Mesendoderm (in vitro differentiated cells): ENCODE measurements around the gene SRPK2.
A peak's percentile ranks its signal among the peaks of the same experiment; 100 is the strongest.

Experiments used
- DNase-seq: peaks from one replicate; pipeline ENCODE4 v3.0.0; 2013
- H2AK5ac ChIP-seq: 2 replicates; pipeline ENCODE4 v1.6.1; 2013; ENCODE audit warnings: low read length, inconsistent platforms
- H2BK120ac ChIP-seq: 2 replicates; pipeline ENCODE4 v1.6.1; 2013; ENCODE audit warnings: low read depth, mild to moderate bottlenecking, low read length, moderate library complexity, mixed read lengths
- H2BK15ac ChIP-seq: replicated peaks from 2 replicates; pipeline ENCODE4 v1.6.1; 2013; ENCODE audit warnings: low read depth, mild to moderate bottlenecking, moderate library complexity
- H2BK5ac ChIP-seq: 2 replicates; pipeline ENCODE4 v1.6.1; 2013; ENCODE audit warnings: low read length, inconsistent platforms
- H3K18ac ChIP-seq: 2 replicates; pipeline ENCODE4 v1.6.1; 2013; ENCODE audit warnings: mild to moderate bottlenecking, low read length, mixed read lengths
- H3K23ac ChIP-seq: one replicate; pipeline ENCODE4 v1.6.1; 2013; ENCODE audit warnings: low read length
- H3K27ac ChIP-seq: 2 replicates; pipeline ENCODE4 v1.5.1; 2013; ENCODE audit warnings: low read depth, mild to moderate bottlenecking, inconsistent platforms, low read length, moderate library complexity
- H3K27me3 ChIP-seq: 2 replicates; pipeline ENCODE4 v1.6.1; 2013; ENCODE audit warnings: low read length, control low read depth, mild to moderate bottlenecking, inconsistent platforms; ENCODE audit not compliant: insufficient read depth, poor library complexity
- H3K36me3 ChIP-seq: 2 replicates; pipeline ENCODE4 v1.6.1; 2013; ENCODE audit warnings: low read length, inconsistent platforms; ENCODE audit not compliant: control insufficient read depth, insufficient read depth
- H3K4ac ChIP-seq: one replicate; pipeline ENCODE4 v1.6.1; 2013; ENCODE audit warnings: low read depth, mild to moderate bottlenecking, low read length, moderate library complexity
- H3K4me1 ChIP-seq: 2 replicates; pipeline ENCODE4 v1.6.1; 2013; ENCODE audit warnings: low read depth, low read length, inconsistent platforms; ENCODE audit not compliant: control insufficient read depth
- H3K4me2 ChIP-seq: 2 replicates; pipeline ENCODE4 v1.6.1; 2013; ENCODE audit warnings: low read length
- H3K4me3 ChIP-seq: 2 replicates; pipeline ENCODE4 v1.5.1; 2013; ENCODE audit warnings: mild to moderate bottlenecking, low read length
- H3K56ac ChIP-seq: one replicate; pipeline ENCODE4 v1.6.1; 2013; ENCODE audit warnings: low read length
- H3K79me1 ChIP-seq: 2 replicates; pipeline ENCODE4 v1.6.1; 2013; ENCODE audit warnings: low read length, inconsistent platforms
- H3K79me2 ChIP-seq: 2 replicates; pipeline ENCODE4 v1.6.1; 2013; ENCODE audit warnings: mild to moderate bottlenecking, low read length; ENCODE audit not compliant: control insufficient read depth, insufficient read depth
- H3K9ac ChIP-seq: 2 replicates; pipeline ENCODE4 v1.6.1; 2013; ENCODE audit warnings: low read length, inconsistent platforms
- H4K5ac ChIP-seq: one replicate; pipeline ENCODE4 v1.6.1; 2013; ENCODE audit warnings: low read length
- H4K8ac ChIP-seq: one replicate; pipeline ENCODE4 v1.6.1; 2013; ENCODE audit warnings: low read depth, mild to moderate bottlenecking, control low read depth, low read length, moderate library complexity
- WGBS: extraction: QIAGEN DNeasy Blood & Tissue Kit; methylation state at CpG from one replicate; pipeline ENCODE4 v1.1.7; 2013; ENCODE audit warnings: low lambda C conversion rate, missing lambda C conversion rate; ENCODE audit not compliant: insufficient coverage; ENCODE audit errors: extremely low coverage; 5-methylcytosine and 5-hydroxymethylcytosine counted together

The SRPK2 gene

DNA sequence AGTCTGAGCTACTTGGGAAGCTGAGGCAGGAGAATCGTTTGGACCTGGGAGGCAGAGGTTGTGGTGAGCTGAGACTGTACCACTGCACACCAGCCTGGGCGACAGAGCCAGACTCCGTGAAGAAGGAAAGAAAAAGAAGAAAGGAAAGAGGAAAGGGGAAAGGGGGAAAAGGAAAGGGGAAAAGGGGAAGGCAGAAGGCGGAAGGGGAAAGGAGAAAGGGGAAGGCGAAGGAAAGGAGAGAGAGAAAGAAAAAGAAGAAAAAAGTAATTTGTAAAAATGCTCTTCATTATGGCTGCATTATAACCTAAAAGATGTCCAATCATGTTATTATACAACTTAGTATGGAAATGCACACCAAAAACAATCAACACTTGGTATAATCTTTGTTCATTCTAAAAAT, 110.2 kb downstream of the SRPK2 start:
- Histone ChIP-seq H3K79me2 (peaks cover 3% of the 10 kb centered on the region), H3K56ac (no peak overlapping the region), H3K4ac (no peak overlapping the region), H3K9ac (no peak overlapping the region), H2AK5ac (no peak overlapping the region), H3K27me3 (no peaks in the 10 kb centered on the region), H3K36me3 (no peaks in the 10 kb centered on the region), H3K4me3 (no peak overlapping the region), H3K4me2 (no peak overlapping the region), H3K18ac (no peak overlapping the region), H3K79me1 (no peaks in the 10 kb centered on the region), H3K27ac (no peak overlapping the region), H4K8ac (no peak overlapping the region), H2BK5ac (no peak overlapping the region), H2BK120ac (no peak overlapping the region), H2BK15ac (no peak overlapping the region), H3K23ac (no peak overlapping the region), H4K5ac (no peak overlapping the region), H3K4me1 (peaks cover 2% of the 10 kb centered on the region)
- no peak for DNase-seq
- WGBS: no CpG with 5 or more reads among the region's 5 CpGs

DNA sequence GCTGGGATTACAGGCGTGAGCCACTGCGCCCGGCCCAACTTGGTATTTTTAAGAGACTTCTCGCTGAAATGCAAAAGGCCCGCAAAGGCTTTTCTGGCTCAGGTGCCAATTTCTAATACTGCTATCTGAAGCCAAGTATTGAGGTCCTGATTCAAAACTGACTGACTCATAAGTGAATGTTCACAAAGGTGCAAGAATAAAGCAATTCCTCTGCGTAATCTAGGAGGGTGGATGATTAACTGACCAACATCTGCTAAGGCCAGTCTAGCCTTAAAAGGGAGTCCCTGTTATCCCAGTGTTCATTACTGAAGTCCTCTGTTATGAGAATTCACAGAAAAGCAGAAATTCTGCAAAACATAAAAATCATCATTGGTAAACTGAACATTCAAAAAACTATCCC, 111.4 kb downstream of the SRPK2 start:
- H2BK5ac ChIP-seq: no peak overlapping the region
- H3K23ac ChIP-seq: no peak overlapping the region
- no peak overlapping the region for H4K8ac ChIP-seq
- no peaks in the 10 kb centered on the region for H3K36me3 ChIP-seq
- H3K9ac ChIP-seq: no peak overlapping the region
- H2BK15ac ChIP-seq: no peak overlapping the region
- peaks cover 2% of the 10 kb centered on the region for H3K4me1 ChIP-seq
- H3K4ac ChIP-seq: no peak overlapping the region
- no peak overlapping the region for H3K4me2 ChIP-seq
- no peak overlapping the region for H3K27ac ChIP-seq
- H3K4me3 ChIP-seq: no peak overlapping the region
- no peaks in the 10 kb centered on the region for H3K27me3 ChIP-seq
- H2BK120ac ChIP-seq: no peak overlapping the region
- H3K79me1 ChIP-seq: peaks cover 3% of the 10 kb centered on the region
- H3K56ac ChIP-seq: no peak overlapping the region
- no peak for DNase-seq
- no peak overlapping the region for H4K5ac ChIP-seq
- WGBS: no CpG with 5 or more reads among the region's 6 CpGs
- no peak overlapping the region for H3K18ac ChIP-seq
- H2AK5ac ChIP-seq: no peak overlapping the region
- H3K79me2 ChIP-seq: peaks cover 5% of the 10 kb centered on the region

DNA sequence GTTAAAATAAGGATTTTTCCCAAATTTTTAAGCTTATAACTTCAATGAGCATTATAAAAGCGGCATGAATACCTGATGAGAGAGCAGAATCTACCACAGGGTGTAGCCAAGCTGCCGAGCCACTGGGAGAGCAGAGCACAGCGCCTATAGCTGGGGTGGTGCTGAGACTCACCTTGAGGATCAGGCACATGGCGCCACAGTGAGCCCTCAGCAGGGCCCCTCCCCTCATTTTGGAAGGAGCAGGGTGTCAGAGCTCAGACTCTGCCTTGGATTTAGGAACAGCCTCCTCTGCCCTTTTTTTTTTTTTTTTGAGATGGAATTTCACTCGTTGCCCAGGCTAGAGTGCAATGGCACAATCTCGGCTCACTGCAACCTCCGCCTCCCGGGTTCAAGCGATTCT, 118.6 kb downstream of the SRPK2 start:
- H3K27ac ChIP-seq: no peak overlapping the region
- H3K23ac ChIP-seq: no peak overlapping the region
- H2AK5ac ChIP-seq: no peak overlapping the region
- H3K79me2 ChIP-seq: peaks cover 5% of the 10 kb centered on the region
- H3K4me2 ChIP-seq: no peak overlapping the region
- H3K18ac ChIP-seq: no peak overlapping the region
- H3K4ac ChIP-seq: no peak overlapping the region
- H3K36me3 ChIP-seq: no peaks in the 10 kb centered on the region
- peaks cover 11% of the 10 kb centered on the region for H3K79me1 ChIP-seq
- H3K56ac ChIP-seq: no peak overlapping the region
- WGBS: no CpG with 5 or more reads among the region's 9 CpGs
- H2BK15ac ChIP-seq: no peak overlapping the region
- no peak overlapping the region for H3K9ac ChIP-seq
- no peak overlapping the region for H4K5ac ChIP-seq
- H4K8ac ChIP-seq: no peak overlapping the region
- no peaks in the 10 kb centered on the region for H3K27me3 ChIP-seq
- H3K4me1 ChIP-seq: peaks cover 5% of the 10 kb centered on the region
- H2BK5ac ChIP-seq: no peak overlapping the region
- DNase-seq: no peak
- H3K4me3 ChIP-seq: no peak overlapping the region
- no peak overlapping the region for H2BK120ac ChIP-seq

DNA sequence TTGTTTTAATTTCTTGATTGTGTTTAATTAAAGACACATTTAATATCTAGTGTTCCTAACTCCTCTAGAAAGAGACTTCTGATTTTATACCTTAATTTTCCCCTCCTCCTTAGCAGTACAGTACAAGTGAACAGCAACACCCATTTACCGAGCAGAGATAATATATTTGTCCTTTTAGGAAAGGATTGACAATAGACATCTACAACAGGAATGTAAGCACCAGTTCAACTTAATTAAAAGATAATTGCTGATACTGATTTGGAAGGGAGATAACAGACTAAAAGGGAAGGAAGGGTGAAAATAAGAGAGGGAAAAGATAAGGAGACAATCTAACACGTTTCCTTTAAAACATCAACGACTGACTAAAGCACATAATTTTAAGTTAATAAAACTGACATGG, 119.3 kb downstream of the SRPK2 start:
- Histone ChIP-seq H3K4me2 (no peak overlapping the region), H3K27me3 (no peaks in the 10 kb centered on the region), H3K79me1 (peaks cover 11% of the 10 kb centered on the region), H2BK120ac (no peak overlapping the region), H3K23ac (no peak overlapping the region), H3K56ac (no peak overlapping the region), H3K4me1 (peaks cover 5% of the 10 kb centered on the region), H2BK5ac (no peak overlapping the region), H4K5ac (no peak overlapping the region), H2BK15ac (no peak overlapping the region), H3K4me3 (no peak overlapping the region), H4K8ac (no peak overlapping the region), H3K4ac (no peak overlapping the region), H3K79me2 (peaks cover 5% of the 10 kb centered on the region), H3K36me3 (no peaks in the 10 kb centered on the region), H2AK5ac (no peak overlapping the region), H3K9ac (no peak overlapping the region), H3K18ac (no peak overlapping the region), H3K27ac (no peak overlapping the region)
- no CpG with 5 or more reads among the region's 3 CpGs for WGBS
- DNase-seq: peak; percentile 71

DNA sequence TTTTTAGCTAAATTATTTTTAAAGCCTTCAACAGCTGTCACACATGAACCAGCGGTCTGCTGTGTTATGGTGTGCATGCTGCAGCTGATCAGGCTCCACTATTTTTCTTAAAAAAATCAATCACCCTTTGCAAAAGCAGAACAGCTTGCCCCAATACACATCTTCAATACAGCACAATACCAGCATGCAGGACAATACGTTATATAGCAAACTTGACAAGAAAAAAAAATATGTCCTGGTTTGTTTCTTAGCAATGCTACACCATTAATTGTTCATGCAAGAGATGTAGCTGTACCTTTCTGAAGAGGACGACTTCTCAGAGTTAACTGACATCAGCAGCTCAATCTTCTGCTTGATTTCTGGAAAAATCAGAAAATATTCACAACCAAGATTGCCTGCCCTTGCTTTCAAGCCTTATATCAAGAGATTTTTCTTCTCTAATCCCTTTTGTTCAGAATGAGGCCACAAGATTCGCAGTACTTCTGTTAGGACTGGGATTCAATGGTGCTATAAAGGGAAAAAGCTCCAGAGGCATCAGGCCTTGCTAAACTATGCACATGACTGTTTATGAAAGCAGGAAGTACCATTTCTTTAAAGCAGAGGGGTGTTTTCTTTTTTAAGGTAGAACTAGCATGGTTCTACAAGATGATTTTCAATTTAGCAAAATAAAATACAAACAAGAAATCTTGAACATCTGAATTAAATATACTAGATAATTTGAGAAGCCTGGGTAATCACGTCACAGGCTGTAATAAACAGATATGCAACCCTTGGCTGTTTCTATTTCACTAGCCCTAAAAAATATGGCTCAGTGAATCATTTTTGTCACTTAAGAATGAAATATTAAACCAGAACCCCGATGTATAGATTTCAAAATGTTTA, 120.0 kb downstream of the SRPK2 start:
- no peak overlapping the region for H4K8ac ChIP-seq
- no peak overlapping the region for H3K56ac ChIP-seq
- no peak overlapping the region for H2BK15ac ChIP-seq
- H3K79me2 ChIP-seq: peaks cover 5% of the 10 kb centered on the region
- peaks cover 11% of the 10 kb centered on the region for H3K79me1 ChIP-seq
- no peak for DNase-seq
- peak overlapping the region; percentile 39 for H3K18ac ChIP-seq
- H2AK5ac ChIP-seq: no peak overlapping the region
- no peak overlapping the region for H2BK5ac ChIP-seq
- no CpG with 5 or more reads among the region's 6 CpGs for WGBS
- peaks cover 5% of the 10 kb centered on the region for H3K4me1 ChIP-seq
- no peak overlapping the region for H2BK120ac ChIP-seq
- no peak overlapping the region for H3K4ac ChIP-seq
- no peaks in the 10 kb centered on the region for H3K27me3 ChIP-seq
- H3K9ac ChIP-seq: no peak overlapping the region
- no peak overlapping the region for H4K5ac ChIP-seq
- no peak overlapping the region for H3K27ac ChIP-seq
- no peak overlapping the region for H3K4me2 ChIP-seq
- no peak overlapping the region for H3K4me3 ChIP-seq
- H3K23ac ChIP-seq: no peak overlapping the region
- no peaks in the 10 kb centered on the region for H3K36me3 ChIP-seq

DNA sequence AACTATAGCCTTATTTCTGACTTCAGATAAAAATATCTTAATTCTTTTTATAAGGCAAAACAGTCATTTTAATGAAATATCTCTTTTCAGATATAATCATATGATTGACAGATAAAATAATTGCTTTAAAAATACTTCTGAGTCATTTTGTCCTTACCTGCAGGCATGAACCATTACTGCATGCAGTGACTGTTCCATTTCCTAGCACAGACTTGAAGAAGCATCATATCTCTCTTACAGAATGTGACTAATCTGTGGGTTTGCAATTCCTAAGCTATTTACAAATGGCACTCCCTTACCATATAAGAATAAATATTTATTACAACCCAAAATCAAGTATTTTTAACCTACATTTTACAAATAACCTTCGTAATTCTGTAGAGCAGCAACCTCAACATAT, 120.7 kb downstream of the SRPK2 start:
- Histone ChIP-seq H2BK15ac (no peak overlapping the region), H3K23ac (no peak overlapping the region), H3K9ac (no peak overlapping the region), H3K4me3 (no peak overlapping the region), H3K79me1 (peaks cover 11% of the 10 kb centered on the region), H3K4me1 (peaks cover 5% of the 10 kb centered on the region), H3K36me3 (no peaks in the 10 kb centered on the region), H3K4ac (no peak overlapping the region), H3K18ac (no peak overlapping the region), H3K27ac (no peak overlapping the region), H3K79me2 (peaks cover 5% of the 10 kb centered on the region), H2BK120ac (no peak overlapping the region), H3K4me2 (no peak overlapping the region), H2AK5ac (no peak overlapping the region), H4K5ac (no peak overlapping the region), H3K56ac (no peak overlapping the region), H3K27me3 (no peaks in the 10 kb centered on the region), H4K8ac (no peak overlapping the region), H2BK5ac (no peak overlapping the region)
- no peak for DNase-seq
- WGBS: 100% methylated on average over 1 of the region's 1 CpG
